K562 (cell line): ENCODE measurements around the gene SPRR3. TPM values are rescaled to one million over a fixed set of nuclear protein-coding genes. Genes with fewer than 3 reads are reported as not detected.

Experiments used
- CHD4 ChIP-seq: fragments of 200-600 bp; sonication (generic); IDR thresholded peaks from 3 replicates; pipeline ENCODE4 v1.6.1; 2012; ENCODE audit warnings: low read depth, mild to moderate bottlenecking, mixed read lengths, low read length, inconsistent platforms; ENCODE audit not compliant: insufficient read depth, insufficient replicate concordance, poor library complexity, severe bottlenecking
- ELK3 ChIP-seq: fragments of 450-650 bp; formaldehyde crosslinking; IDR thresholded peaks from 2 replicates; pipeline ENCODE4 v1.4.0; 2020; ENCODE audit warnings: mild to moderate bottlenecking
- FOXA3 ChIP-seq, 2 experiments: fragments of 450-650 bp in 1 of 2; sonication (generic) in 1 of 2; formaldehyde crosslinking; IDR thresholded peaks in 1 of 2; conservative IDR thresholded peaks in 1 of 2; 2 replicates each; pipeline versions ENCODE4 v1.4.0 to v1.8.0; 2020 to 2022; ENCODE audit warnings: mild to moderate bottlenecking in 2 of 2, missing genetic modification reagents in 1 of 2
- HMBOX1 ChIP-seq: sonication (generic); IDR thresholded peaks from 2 replicates; pipeline ENCODE4 v1.6.1; 2016
- HMGXB4 ChIP-seq: sonication (generic); formaldehyde crosslinking; IDR thresholded peaks from 2 replicates; pipeline ENCODE4 v1.8.1; 2023; ENCODE audit warnings: mild to moderate bottlenecking, missing genetic modification reagents
- IFI16 ChIP-seq: fragments of 250-450 bp; sonication (Bioruptor Pico); IDR thresholded peaks from 2 replicates; pipeline ENCODE4 v2.1.2; 2022; ENCODE audit warnings: mild to moderate bottlenecking, inconsistent platforms
- NCOA1 ChIP-seq: fragments of 450-650 bp; IDR thresholded peaks from 2 replicates; pipeline ENCODE4 v1.6.1; 2016; ENCODE audit warnings: low read depth
- RFX7 ChIP-seq: fragments of 250-450 bp; sonication (Bioruptor Pico); IDR thresholded peaks from 2 replicates; pipeline ENCODE4 v1.5.1; 2021; ENCODE audit warnings: mild to moderate bottlenecking
- SPI1 ChIP-seq: IDR thresholded peaks from 2 replicates; pipeline ENCODE4 v1.6.1; 2011; ENCODE audit warnings: low read depth, low read length, control low read depth, borderline replicate concordance
- STAG1 ChIP-seq: sonication (generic); formaldehyde crosslinking; IDR thresholded peaks from 2 replicates; pipeline ENCODE4 v1.5.0; 2020; ENCODE audit warnings: missing genetic modification reagents, borderline replicate concordance
- TAF1 ChIP-seq: IDR thresholded peaks from 2 replicates; pipeline ENCODE4 v1.6.1; 2011; ENCODE audit warnings: mild to moderate bottlenecking, low read length, moderate library complexity; ENCODE audit not compliant: insufficient read depth, control insufficient read depth, severe bottlenecking; ENCODE audit errors: extremely low read depth
- TSC22D4 ChIP-seq: fragments of 450-650 bp; IDR thresholded peaks from 2 replicates; pipeline ENCODE4 v1.6.1; 2016; ENCODE audit warnings: missing genetic modification characterization, missing biosample characterization, control low read depth
- ZBTB33 ChIP-seq: sonication (generic); formaldehyde crosslinking; IDR thresholded peaks from 2 replicates; pipeline ENCODE4 v1.8.1; 2023; ENCODE audit warnings: mild to moderate bottlenecking, missing genetic modification reagents
- ZC3H8 ChIP-seq: fragments of 450-650 bp; IDR thresholded peaks from 2 replicates; pipeline ENCODE4 v1.6.1; 2017
- ZKSCAN1 ChIP-seq: fragments of 150-350 bp; IDR thresholded peaks from 2 replicates; pipeline ENCODE4 v1.6.1; 2016; ENCODE audit warnings: low read depth, low read length
- ZNF124 ChIP-seq: sonication (generic); formaldehyde crosslinking; IDR thresholded peaks from 2 replicates; pipeline ENCODE4 v1.8.1; 2022; ENCODE audit warnings: missing genetic modification reagents
- ZNF217 ChIP-seq: sonication (generic); formaldehyde crosslinking; IDR thresholded peaks from 2 replicates; pipeline ENCODE4 v1.8.0; 2022; ENCODE audit warnings: mild to moderate bottlenecking, missing genetic modification reagents
- ZNF347 ChIP-seq: fragments of 450-650 bp; formaldehyde crosslinking; IDR thresholded peaks from 2 replicates; pipeline ENCODE4 v1.4.0; 2020; ENCODE audit warnings: low read depth, mild to moderate bottlenecking, moderate library complexity
- ZNF41 ChIP-seq: fragments of 250-450 bp; sonication (Bioruptor Pico); conservative IDR thresholded peaks from 2 replicates; pipeline ENCODE4 v1.4.0; 2020; ENCODE audit warnings: mild to moderate bottlenecking
- ZNF699 ChIP-seq: fragments of 250-450 bp; sonication (Bioruptor Pico); IDR thresholded peaks from 2 replicates; pipeline ENCODE4 v1.8.0; 2021; ENCODE audit warnings: mild to moderate bottlenecking, moderate library complexity; ENCODE audit not compliant: insufficient replicate concordance
- polyA plus RNA-seq, 8 experiments: library from polyadenylated mRNA; depleted of rRNA in 4 of 8; stranded (reverse) in 5 of 8; unstranded in 3 of 8; fragments of >200 nt; fragmentation: Nextera tagmentation in 2 of 8; fragmentation: Illumina TruSeq in 1 of 8; extraction: Ambion mirVana in 2 of 8; extraction: Trizol in 1 of 8; gene quantifications; 2 replicates each; pipeline versions ENCODE4 v1.2.1 to v1.2.3, GENCODE V29; 2011 to 2014; ENCODE audit warnings: inconsistent platforms in 1 of 8, missing spikeins in 1 of 8
- total RNA-seq, 7 experiments: library from RNA; depleted of rRNA in 6 of 7; stranded (reverse); fragments of >200 nt in 6 of 7; fragmentation: Illumina TruSeq in 2 of 7; extraction: Trizol in 2 of 7; gene quantifications; 2 replicates each; pipeline versions ENCODE4 v1.2.1 to v1.2.3, GENCODE V29; 2011 to 2021; ENCODE audit warnings: low replicate concordance in 1 of 7

The SPRR3 gene
- total and polyA plus RNA-seq, 9 of the 15 experiments (the other 6 are each of a cell fraction or from before 2014, with no cell fraction given) = not detected

- no peak for TF ChIP-seq ZNF217 (CRISPR knock-in tag)
- TF ChIP-seq CHD4 = no peak
- TF ChIP-seq TSC22D4 (tag) = no peak
- TF ChIP-seq ZNF41 = no peak
- TF ChIP-seq NCOA1 = no peak
- TF ChIP-seq ZNF347 (CRISPR knock-in tag) = no peak
- TF ChIP-seq ZC3H8 = no peak
- TF ChIP-seq HMGXB4 (CRISPR knock-in tag) = no peak
- no peak for TF ChIP-seq RFX7 (CRISPR knock-in tag)
- no peak for TF ChIP-seq ELK3 (CRISPR knock-in tag)
- TF ChIP-seq ZNF124 = no peak
- TF ChIP-seq ZKSCAN1 = no peak
- no peak for TF ChIP-seq SPI1
- no peak for TF ChIP-seq TAF1
- no peak for TF ChIP-seq FOXA3 (CRISPR knock-in tag; conservative IDR thresholded peaks at IDR 0.05 in 1 of 2, IDR thresholded peaks at IDR 0.05 in 1 of 2)
- TF ChIP-seq HMBOX1 = peak; percentile 43; the same call in 1 of the 2 replicates
- no peak for TF ChIP-seq IFI16 (CRISPR knock-in tag)
- TF ChIP-seq ZBTB33 (CRISPR knock-in tag) = no peak
- TF ChIP-seq STAG1 (CRISPR knock-in tag) = no peak
- no peak for TF ChIP-seq ZNF699 (CRISPR knock-in tag)
Measured at GRCh38 chr1:153040950-153041631, 39.5 kb downstream of the SPRR3 start, which contains the start of gene SPRR2D (continued).
